Effector memory CD4-positive, alpha-beta T cell (primary cell): ENCODE data around the gene CFAP97D1.

Experiments
- DNase-seq, 3 donors: peaks; one replicate each; pipeline ENCODE4 v3.0.0-alpha.2; 2020
- H3K27ac ChIP-seq: 2 replicates; pipeline ENCODE4 v1.7.0; 2013; ENCODE audit warnings: mild to moderate bottlenecking, low read length, moderate library complexity; ENCODE audit not compliant: insufficient read depth, poor library complexity, severe bottlenecking
- H3K27me3 ChIP-seq: replicated peaks from 2 replicates; pipeline ENCODE4 v1.7.0; 2013; ENCODE audit warnings: mild to moderate bottlenecking, low read length; ENCODE audit not compliant: insufficient read depth, control insufficient read depth, poor library complexity, severe bottlenecking
- H3K36me3 ChIP-seq: 2 replicates; pipeline ENCODE4 v1.7.0; 2013; ENCODE audit warnings: mild to moderate bottlenecking, low read length, moderate library complexity; ENCODE audit not compliant: control insufficient read depth, insufficient read depth
- H3K4me1 ChIP-seq: 2 replicates; pipeline ENCODE4 v1.7.0; 2013; ENCODE audit warnings: low read length, mild to moderate bottlenecking; ENCODE audit not compliant: control insufficient read depth, insufficient read depth, poor library complexity, severe bottlenecking
- H3K4me3 ChIP-seq: 2 replicates; pipeline ENCODE4 v1.7.0; 2013; ENCODE audit warnings: low read length, low read depth, mild to moderate bottlenecking; ENCODE audit not compliant: insufficient read depth, poor library complexity, severe bottlenecking
- H3K9me3 ChIP-seq: 2 replicates; pipeline ENCODE4 v1.7.0; 2013; ENCODE audit warnings: mild to moderate bottlenecking, low read length, moderate library complexity; ENCODE audit not compliant: control insufficient read depth

The CFAP97D1 gene

DNA sequence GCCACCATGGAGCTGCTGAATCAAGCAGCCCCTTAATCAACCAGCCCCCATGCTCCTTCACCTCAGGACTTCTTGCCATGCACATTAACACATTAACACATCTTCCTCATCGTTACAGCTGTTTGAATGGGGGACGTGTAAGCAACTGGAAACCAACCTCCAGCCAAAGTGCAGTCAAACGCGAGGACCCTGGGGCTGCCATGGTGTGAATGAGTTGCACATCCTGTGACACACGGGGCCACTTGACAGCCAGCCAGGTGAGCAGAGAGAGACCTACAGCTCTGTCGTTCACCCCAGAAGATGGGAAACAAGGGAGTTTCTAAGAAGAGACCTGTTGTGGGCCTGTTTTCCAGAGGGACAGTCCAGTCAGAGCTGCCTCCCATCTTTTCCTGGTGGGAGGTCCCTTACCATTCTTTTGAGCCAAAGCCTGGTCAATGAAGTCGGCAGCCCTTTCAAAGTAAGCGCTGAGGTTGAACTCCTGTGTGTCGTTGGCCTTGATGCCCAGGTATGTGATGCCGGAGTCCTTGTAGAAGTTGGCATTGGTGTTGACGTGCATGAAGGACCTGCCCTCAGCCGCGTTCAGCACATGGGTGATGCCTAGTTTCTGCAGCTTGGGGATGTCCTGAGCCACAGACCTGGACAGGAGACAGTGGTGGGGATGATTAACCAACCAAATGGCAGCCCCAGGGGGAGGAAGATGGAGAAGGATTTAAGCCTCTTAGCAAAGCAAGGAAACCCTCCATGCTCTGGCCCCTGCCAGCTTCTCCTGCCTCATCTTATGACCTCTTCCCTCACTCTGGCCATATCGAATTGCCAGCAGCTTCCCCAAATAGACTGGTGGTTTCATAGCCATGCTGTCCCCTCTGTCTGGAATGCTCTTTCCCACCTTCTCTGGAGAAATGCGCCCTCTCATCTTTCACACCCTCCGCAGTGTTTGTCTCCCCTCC, 5.7 kb upstream of the CFAP97D1 start:
- no peak for DNase-seq
- Histone ChIP-seq H3K36me3 (peaks cover 25% of the 10 kb centered on the region), H3K27me3 (no peaks in the 10 kb centered on the region), H3K9me3 (no peaks in the 10 kb centered on the region), H3K4me3 (no peak overlapping the region), H3K4me1 (peaks cover 12% of the 10 kb centered on the region), H3K27ac (no peak overlapping the region)

DNA sequence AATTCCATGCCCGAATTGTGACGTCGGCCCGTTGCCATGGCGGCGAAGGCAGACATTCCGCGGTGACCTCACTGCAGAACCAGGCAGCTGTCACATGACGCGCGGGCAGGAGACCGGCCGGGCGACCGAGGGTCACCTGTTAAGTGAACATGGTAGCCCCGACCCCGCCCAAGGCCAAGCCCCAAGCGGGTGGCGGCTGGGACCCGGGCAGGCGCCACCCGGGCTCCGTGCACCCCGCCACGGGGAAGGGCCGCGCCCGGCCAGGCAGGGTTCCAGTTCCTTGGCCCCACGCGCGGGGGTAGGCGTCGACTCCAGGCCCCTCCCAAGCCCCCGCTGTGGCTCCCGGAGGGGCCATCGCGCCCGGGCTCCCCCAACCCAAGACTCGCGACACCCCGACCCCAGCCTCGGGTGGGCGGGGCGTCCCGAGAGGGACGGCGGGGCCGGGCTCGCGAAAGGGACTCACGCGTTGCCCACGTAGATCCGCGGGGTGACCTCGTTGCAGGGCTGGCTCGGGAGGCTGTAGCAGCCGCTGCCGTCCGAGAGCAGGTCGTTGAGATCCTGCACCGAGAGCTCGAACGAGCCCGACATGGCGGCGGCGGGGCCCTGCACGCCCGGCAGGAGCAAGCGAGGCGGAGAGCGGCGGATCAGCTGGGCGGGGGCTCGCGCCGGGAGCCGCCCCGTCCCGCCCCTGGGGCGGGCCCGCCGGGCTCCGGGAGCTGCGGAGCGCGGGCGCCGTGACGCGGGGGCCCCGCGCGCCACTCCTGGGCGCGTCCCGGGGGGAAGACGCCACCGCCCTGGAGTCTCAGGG, 1.7 kb upstream of the CFAP97D1 start, which contains the start of gene DUSP3:
Gene DUSP3 (minus strand): TSS at position 641 of the 808 bp plus-strand sequence. CDS start 53 bp downstream, at position 588.
- Histone ChIP-seq H3K36me3 (peaks cover 6% of the 10 kb centered on the region), H3K9me3 (no peaks in the 10 kb centered on the region), H3K4me3 (peak within 1 kb of the TSS; percentile 84), H3K4me1 (peaks cover 14% of the 10 kb centered on the region), H3K27ac (peak within 1 kb of the TSS; percentile 71), H3K27me3 (no peaks in the 10 kb centered on the region)
- peak; percentile 43 to 64 (median 59) for DNase-seq

DNA sequence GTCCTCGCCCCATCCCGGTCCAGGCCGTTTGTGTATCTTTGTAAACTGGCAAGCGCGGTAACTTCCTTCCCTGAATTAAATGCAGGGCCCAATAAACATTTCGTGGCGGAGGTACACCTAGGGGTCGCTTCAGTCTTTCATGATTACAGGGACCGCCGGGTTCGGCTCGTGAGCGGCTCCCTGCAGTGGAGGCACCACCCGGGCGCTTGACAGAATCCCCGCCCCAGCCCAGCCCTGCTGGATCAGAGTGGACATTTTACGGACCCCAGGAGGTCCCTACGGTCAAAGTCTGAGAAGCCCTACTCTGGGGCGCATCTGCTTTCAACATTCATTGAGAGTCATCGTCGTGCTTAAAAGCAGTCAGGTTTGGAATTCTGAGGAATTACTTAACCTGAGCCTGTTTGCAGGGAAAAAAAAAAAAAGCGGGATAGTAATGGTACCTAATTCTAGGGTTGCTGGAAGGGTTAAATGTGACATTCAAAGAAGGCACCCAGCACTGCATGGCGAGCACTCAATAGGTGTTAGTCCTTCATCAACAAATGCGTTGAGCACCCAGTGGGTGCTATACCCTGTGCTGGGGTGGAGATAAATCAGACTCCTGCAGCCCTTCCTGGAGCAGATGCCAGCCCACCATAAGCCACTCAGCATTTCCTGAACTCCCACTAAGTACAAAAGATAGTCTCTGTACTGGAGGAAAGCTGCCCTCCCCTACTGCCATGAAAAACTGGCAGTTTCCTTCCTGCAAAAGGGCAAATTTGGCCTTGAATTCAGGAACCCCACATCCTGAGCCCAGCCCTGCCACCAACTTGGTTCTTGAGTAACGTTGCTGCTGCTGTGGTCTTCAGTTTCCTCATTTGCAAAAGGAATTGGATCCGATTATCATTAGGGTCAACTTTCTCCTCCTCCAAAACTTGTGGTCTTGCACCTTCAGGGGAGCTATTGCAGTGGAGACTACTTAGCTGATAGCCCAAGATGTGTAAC, 800 bp upstream of the CFAP97D1 start:
- Histone ChIP-seq H3K4me1 (peaks cover 14% of the 10 kb centered on the region), H3K27me3 (no peaks in the 10 kb centered on the region), H3K27ac (peak overlapping the region; percentile 22), H3K36me3 (peaks cover 2% of the 10 kb centered on the region), H3K9me3 (no peaks in the 10 kb centered on the region), H3K4me3 (peak overlapping the region; percentile 84)
- DNase-seq: no peak

- Histone ChIP-seq H3K9me3 (no peaks in the 10 kb centered on the region), H3K4me3 (no peak overlapping the region), H3K36me3 (no peaks in the 10 kb centered on the region), H3K27ac (no peak overlapping the region), H3K4me1 (peaks cover 11% of the 10 kb centered on the region), H3K27me3 (no peaks in the 10 kb centered on the region)
- no peak for DNase-seq
These were observed 2.9 kb downstream of the CFAP97D1 start for GRCh38 chr17:43782913-43783680.

DNA sequence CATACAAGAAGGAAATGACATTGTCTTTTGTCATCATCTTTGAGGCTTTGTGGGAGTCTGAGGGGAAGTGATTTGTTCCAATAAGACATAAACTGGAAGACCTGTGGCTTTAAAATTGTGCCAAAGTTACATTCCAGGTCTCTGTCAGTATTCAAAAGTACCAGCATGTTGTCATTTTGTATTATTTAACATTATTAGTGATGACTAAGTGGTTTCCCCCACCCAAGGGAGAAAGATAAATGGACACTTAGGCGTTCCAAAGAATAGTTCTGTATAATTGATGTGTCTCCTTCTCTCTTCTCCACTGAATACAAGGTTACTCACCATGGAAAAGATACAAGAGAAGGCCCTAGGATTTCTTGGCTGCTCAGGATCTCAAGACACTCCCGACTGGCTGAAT, 3.8 kb downstream of the CFAP97D1 start:
- Histone ChIP-seq H3K4me3 (no peak overlapping the region), H3K4me1 (peaks cover 7% of the 10 kb centered on the region), H3K27ac (no peak overlapping the region), H3K9me3 (no peaks in the 10 kb centered on the region), H3K36me3 (no peaks in the 10 kb centered on the region), H3K27me3 (no peaks in the 10 kb centered on the region)
- DNase-seq: no peak

DNA sequence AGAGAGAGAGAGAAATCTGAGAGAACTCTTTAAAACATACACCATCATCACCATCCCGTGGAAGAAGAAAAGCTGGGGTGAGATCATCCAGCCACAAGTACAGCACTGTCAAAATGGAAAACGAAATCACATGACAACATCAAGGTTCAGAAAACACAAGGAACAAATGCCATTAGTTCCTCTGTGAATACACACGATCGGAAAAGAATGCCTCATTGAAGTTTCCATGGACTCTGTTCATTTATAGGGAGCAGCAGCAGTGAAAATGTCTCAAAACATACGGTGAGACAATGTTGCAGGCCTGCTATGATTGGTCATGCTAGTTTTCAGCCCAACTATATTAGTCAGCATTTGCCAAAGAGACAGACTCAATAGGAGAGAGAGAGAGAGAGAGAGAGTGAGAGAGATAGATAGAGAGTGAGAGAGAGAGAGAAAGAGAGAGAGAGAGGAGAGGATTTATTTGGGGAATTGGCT, 4.4 kb downstream of the CFAP97D1 start:
- no peak overlapping the region for H3K4me3 ChIP-seq
- no peaks in the 10 kb centered on the region for H3K27me3 ChIP-seq
- DNase-seq: no peak
- H3K9me3 ChIP-seq: no peaks in the 10 kb centered on the region
- no peaks in the 10 kb centered on the region for H3K36me3 ChIP-seq
- peaks cover 1% of the 10 kb centered on the region for H3K4me1 ChIP-seq
- no peak overlapping the region for H3K27ac ChIP-seq

DNA sequence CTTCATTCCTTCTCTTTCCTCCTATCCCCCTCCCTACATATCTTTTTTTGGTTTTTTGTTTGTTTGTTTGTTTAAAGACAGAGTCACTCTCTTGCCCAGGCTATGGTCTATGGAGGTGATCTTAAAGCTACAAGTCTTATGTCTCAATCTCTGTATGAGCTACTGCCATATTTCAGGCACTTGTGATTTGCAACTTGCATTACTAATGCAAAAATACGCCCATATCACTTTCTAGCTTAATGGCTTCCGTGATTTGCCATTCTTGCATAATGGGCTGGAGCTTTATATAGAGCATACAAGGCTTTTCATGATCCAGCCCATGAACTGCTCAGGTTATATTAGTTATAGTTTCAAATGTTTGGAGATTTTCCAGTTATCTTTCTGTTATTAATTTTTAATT, 7.5 kb downstream of the CFAP97D1 start:
- no peaks in the 10 kb centered on the region for H3K4me1 ChIP-seq
- no peaks in the 10 kb centered on the region for H3K9me3 ChIP-seq
- DNase-seq: no peak
- no peak overlapping the region for H3K4me3 ChIP-seq
- no peaks in the 10 kb centered on the region for H3K36me3 ChIP-seq
- no peak overlapping the region for H3K27ac ChIP-seq
- H3K27me3 ChIP-seq: no peaks in the 10 kb centered on the region

- Histone ChIP-seq H3K4me1 (no peaks in the 10 kb centered on the region), H3K4me3 (no peak overlapping the region), H3K9me3 (no peaks in the 10 kb centered on the region), H3K27me3 (no peaks in the 10 kb centered on the region), H3K36me3 (no peaks in the 10 kb centered on the region), H3K27ac (no peak overlapping the region)
- no peak for DNase-seq
These were observed 8.3 kb downstream of the CFAP97D1 start for GRCh38 chr17:43788540-43788939.

DNA sequence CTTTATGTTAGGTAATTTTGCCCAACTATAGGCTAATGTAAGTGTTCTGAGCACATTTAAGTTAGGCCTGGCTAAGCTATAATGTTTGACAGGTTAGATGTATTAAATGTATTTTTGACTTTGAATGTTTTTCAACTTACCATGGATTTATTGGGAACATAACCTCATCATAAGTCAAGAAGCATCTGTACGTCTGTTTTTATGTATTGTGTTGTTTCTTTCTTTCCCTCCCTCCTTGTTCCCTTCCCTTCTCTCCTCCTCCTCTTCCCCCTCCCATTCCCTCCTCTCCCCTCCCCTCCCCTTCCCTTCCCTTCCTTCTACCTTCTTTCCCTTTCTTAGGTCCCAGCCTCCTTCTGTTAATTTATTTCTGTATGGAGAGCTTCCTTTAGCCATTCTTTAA, 9.2 kb downstream of the CFAP97D1 start:
- no peaks in the 10 kb centered on the region for H3K36me3 ChIP-seq
- H3K27ac ChIP-seq: no peak overlapping the region
- no peaks in the 10 kb centered on the region for H3K4me1 ChIP-seq
- H3K4me3 ChIP-seq: no peak overlapping the region
- H3K9me3 ChIP-seq: no peaks in the 10 kb centered on the region
- H3K27me3 ChIP-seq: no peaks in the 10 kb centered on the region
- DNase-seq: no peak
